HepG2 (cell line): ENCODE measurements around the gene C16orf86. TPM values are rescaled to one million over a fixed set of nuclear protein-coding genes. Genes with fewer than 3 reads are reported as not detected.

Source experiments
- ARNTL ChIP-seq: sonication (generic); formaldehyde crosslinking; IDR thresholded peaks from 2 replicates; pipeline ENCODE4 v1.4.0; 2020; ENCODE audit warnings: mild to moderate bottlenecking, missing genetic modification reagents
- FLYWCH1 ChIP-seq: sonication (generic); formaldehyde crosslinking; IDR thresholded peaks from 2 replicates; pipeline ENCODE4 v1.8.1; 2023; ENCODE audit warnings: mild to moderate bottlenecking, missing genetic modification reagents
- ISL2 ChIP-seq: sonication (generic); formaldehyde crosslinking; IDR thresholded peaks from 2 replicates; pipeline ENCODE4 v1.5.0; 2020; ENCODE audit warnings: missing genetic modification reagents
- NRL ChIP-seq: sonication (generic); formaldehyde crosslinking; IDR thresholded peaks from 2 replicates; pipeline ENCODE4 v1.5.0; 2020; ENCODE audit warnings: missing genetic modification reagents, mild to moderate bottlenecking, moderate library complexity, borderline replicate concordance
- ONECUT2 ChIP-seq: sonication (generic); formaldehyde crosslinking; IDR thresholded peaks from 2 replicates; pipeline ENCODE4 v1.4.0; 2020; ENCODE audit warnings: missing genetic modification reagents
- PHB2 ChIP-seq: fragments of 450-650 bp; IDR thresholded peaks from 2 replicates; pipeline ENCODE4 v1.6.1; 2018; ENCODE audit not compliant: partially characterized antibody
- RARA ChIP-seq: IDR thresholded peaks from 2 replicates; pipeline ENCODE4 v1.6.1; 2016; ENCODE audit warnings: missing genetic modification reagents, missing compliant biosample characterization
- SP5 ChIP-seq: IDR thresholded peaks from 2 replicates; pipeline ENCODE4 v1.6.1; 2016; ENCODE audit warnings: low read depth, borderline replicate concordance
- TEAD3 ChIP-seq: optimal IDR thresholded peaks from 2 replicates; pipeline ENCODE3; 2016; ENCODE audit warnings: borderline replicate concordance
- ZBTB3 ChIP-seq: sonication (generic); formaldehyde crosslinking; IDR thresholded peaks from 2 replicates; pipeline ENCODE4 v1.4.0; 2020; ENCODE audit warnings: low read depth, mild to moderate bottlenecking, moderate library complexity, missing genetic modification reagents, borderline replicate concordance
- ZFP36 ChIP-seq: fragments of 150-350 bp; IDR thresholded peaks from 2 replicates; pipeline ENCODE4 v1.6.1; 2018; ENCODE audit warnings: borderline replicate concordance, low read length, low read depth; ENCODE audit not compliant: partially characterized antibody
- ZFX ChIP-seq: sonication (generic); formaldehyde crosslinking; IDR thresholded peaks from 2 replicates; pipeline ENCODE4 v1.4.0; 2020; ENCODE audit warnings: mild to moderate bottlenecking, low read depth, missing genetic modification reagents, moderate library complexity
- ZMAT3 ChIP-seq: sonication (generic); formaldehyde crosslinking; conservative IDR thresholded peaks from 2 replicates; pipeline ENCODE4 v1.7.0; 2021; ENCODE audit warnings: missing genetic modification reagents
- ZNF563 ChIP-seq: sonication (generic); formaldehyde crosslinking; IDR thresholded peaks from 2 replicates; pipeline ENCODE4 v1.8.0; 2022; ENCODE audit warnings: mild to moderate bottlenecking, moderate library complexity, missing genetic modification reagents
- polyA plus RNA-seq, 8 experiments: library from polyadenylated mRNA; depleted of rRNA in 3 of 8; stranded (reverse) in 7 of 8; unstranded in 1 of 8; fragments of >200 nt; fragmentation: Illumina TruSeq in 4 of 8; extraction: Trizol in 4 of 8; gene quantifications; 2 replicates each; pipeline versions ENCODE4 v1.2.1 to v1.2.3, GENCODE V29; 2011 to 2016; ENCODE audit warnings: low read depth in 4 of 8, missing spikeins in 1 of 8, mixed read lengths in 1 of 8; ENCODE audit not compliant: insufficient read depth in 1 of 8
- total RNA-seq, 5 experiments: library from RNA; depleted of rRNA; stranded (reverse); fragments of >200 nt; fragmentation: Illumina TruSeq; extraction: Trizol; gene quantifications; 2 replicates each; pipeline ENCODE4 v1.2.3, GENCODE V29; 2016; ENCODE audit warnings: low read depth in 1 of 5
- TF ChIP-seq, protein P1 (sequence below): sonication (generic); formaldehyde crosslinking; IDR thresholded peaks from 2 replicates; pipeline ENCODE4 v1.9.0; 2021; ENCODE audit warnings: mild to moderate bottlenecking, missing genetic modification reagents
- TF ChIP-seq, protein P2 (sequence below): sonication (generic); formaldehyde crosslinking; IDR thresholded peaks from 2 replicates; pipeline ENCODE4 v1.5.0; 2020; ENCODE audit warnings: missing genetic modification reagents
- TF ChIP-seq, protein P3 (sequence below): sonication (generic); formaldehyde crosslinking; IDR thresholded peaks from 2 replicates; pipeline ENCODE4 v1.4.0; 2020; ENCODE audit warnings: missing genetic modification reagents
- TF ChIP-seq, protein P4 (sequence below): sonication (generic); formaldehyde crosslinking; conservative IDR thresholded peaks from 2 replicates; pipeline ENCODE4 v1.8.0; 2022; ENCODE audit warnings: low read depth, missing genetic modification reagents

The C16orf86 gene
- total and polyA plus RNA-seq, 2 of the 13 experiments (the other 11 are each of a cell fraction or from before 2014, with no cell fraction given), result 1.5 to 3.1 TPM

DNA sequence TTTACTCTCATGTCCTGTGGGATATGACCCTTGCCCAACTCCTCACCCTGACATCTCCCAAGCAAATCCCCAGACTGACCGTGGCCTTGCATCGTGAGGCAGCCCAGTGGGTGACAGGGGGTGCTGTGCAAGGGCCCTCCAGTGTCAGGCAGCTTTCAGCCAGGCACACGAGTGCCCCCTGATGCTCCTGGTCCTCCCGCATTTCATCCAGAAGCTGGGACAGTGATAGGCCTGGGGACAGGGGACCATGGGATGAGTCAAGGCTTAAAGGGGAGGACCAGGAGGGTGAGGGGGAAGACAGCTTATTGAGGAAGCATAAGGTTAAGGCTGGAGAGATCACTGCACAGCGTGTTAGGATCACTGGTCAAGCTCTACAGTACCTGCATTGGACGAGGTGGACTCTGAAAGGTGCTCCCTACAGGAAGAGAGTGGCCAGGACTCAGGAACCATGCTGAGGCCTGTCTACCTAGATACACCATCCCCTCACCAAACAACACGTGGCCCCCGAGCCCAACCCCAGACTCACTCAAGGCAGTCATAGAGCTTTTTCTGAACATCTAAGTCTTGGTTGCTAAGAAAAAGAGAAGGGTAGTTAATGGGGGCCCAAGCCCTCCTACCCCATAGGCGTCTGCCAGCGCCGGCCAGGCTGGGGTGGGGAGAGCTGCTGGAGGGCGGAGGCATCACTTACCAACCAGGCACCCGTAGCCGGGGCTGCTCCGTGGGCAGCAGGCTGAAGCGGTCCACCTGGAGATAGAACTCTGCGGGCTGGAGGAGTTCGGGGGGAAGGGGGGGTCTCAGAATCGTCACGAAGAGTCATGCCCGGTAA lies 7.6 kb upstream of the C16orf86 start (continued):
- TF ChIP-seq ZFP36 (no peak), RARA (no peak), SP5 (CRISPR knock-in tag) (no peak), ZMAT3 (CRISPR knock-in tag) (no peak), ZNF563 (CRISPR knock-in tag) (no peak), TEAD3 (CRISPR knock-in tag) (no peak), PHB2 (no peak), ONECUT2 (CRISPR knock-in tag) (no peak), ISL2 (CRISPR knock-in tag) (no peak), ARNTL (no peak), NRL (CRISPR knock-in tag) (peak; percentile 43; the same call in 1 of the 2 replicates), ZFX (no peak), ZBTB3 (CRISPR knock-in tag) (0 out of 2 replicates have a peak, but pooled peaks have one; percentile 7), FLYWCH1 (no peak)
- TF ChIP-seq, protein P1, sequence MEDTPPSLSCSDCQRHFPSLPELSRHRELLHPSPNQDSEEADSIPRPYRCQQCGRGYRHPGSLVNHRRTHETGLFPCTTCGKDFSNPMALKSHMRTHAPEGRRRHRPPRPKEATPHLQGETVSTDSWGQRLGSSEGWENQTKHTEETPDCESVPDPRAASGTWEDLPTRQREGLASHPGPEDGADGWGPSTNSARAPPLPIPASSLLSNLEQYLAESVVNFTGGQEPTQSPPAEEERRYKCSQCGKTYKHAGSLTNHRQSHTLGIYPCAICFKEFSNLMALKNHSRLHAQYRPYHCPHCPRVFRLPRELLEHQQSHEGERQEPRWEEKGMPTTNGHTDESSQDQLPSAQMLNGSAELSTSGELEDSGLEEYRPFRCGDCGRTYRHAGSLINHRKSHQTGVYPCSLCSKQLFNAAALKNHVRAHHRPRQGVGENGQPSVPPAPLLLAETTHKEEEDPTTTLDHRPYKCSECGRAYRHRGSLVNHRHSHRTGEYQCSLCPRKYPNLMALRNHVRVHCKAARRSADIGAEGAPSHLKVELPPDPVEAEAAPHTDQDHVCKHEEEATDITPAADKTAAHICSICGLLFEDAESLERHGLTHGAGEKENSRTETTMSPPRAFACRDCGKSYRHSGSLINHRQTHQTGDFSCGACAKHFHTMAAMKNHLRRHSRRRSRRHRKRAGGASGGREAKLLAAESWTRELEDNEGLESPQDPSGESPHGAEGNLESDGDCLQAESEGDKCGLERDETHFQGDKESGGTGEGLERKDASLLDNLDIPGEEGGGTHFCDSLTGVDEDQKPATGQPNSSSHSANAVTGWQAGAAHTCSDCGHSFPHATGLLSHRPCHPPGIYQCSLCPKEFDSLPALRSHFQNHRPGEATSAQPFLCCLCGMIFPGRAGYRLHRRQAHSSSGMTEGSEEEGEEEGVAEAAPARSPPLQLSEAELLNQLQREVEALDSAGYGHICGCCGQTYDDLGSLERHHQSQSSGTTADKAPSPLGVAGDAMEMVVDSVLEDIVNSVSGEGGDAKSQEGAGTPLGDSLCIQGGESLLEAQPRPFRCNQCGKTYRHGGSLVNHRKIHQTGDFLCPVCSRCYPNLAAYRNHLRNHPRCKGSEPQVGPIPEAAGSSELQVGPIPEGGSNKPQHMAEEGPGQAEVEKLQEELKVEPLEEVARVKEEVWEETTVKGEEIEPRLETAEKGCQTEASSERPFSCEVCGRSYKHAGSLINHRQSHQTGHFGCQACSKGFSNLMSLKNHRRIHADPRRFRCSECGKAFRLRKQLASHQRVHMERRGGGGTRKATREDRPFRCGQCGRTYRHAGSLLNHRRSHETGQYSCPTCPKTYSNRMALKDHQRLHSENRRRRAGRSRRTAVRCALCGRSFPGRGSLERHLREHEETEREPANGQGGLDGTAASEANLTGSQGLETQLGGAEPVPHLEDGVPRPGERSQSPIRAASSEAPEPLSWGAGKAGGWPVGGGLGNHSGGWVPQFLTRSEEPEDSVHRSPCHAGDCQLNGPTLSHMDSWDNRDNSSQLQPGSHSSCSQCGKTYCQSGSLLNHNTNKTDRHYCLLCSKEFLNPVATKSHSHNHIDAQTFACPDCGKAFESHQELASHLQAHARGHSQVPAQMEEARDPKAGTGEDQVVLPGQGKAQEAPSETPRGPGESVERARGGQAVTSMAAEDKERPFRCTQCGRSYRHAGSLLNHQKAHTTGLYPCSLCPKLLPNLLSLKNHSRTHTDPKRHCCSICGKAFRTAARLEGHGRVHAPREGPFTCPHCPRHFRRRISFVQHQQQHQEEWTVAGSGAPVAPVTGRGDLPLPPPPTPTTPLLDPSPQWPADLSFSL, result no peak
- TF ChIP-seq, protein P2, sequence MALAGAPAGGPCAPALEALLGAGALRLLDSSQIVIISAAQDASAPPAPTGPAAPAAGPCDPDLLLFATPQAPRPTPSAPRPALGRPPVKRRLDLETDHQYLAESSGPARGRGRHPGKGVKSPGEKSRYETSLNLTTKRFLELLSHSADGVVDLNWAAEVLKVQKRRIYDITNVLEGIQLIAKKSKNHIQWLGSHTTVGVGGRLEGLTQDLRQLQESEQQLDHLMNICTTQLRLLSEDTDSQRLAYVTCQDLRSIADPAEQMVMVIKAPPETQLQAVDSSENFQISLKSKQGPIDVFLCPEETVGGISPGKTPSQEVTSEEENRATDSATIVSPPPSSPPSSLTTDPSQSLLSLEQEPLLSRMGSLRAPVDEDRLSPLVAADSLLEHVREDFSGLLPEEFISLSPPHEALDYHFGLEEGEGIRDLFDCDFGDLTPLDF, result no peak
- TF ChIP-seq, protein P3, sequence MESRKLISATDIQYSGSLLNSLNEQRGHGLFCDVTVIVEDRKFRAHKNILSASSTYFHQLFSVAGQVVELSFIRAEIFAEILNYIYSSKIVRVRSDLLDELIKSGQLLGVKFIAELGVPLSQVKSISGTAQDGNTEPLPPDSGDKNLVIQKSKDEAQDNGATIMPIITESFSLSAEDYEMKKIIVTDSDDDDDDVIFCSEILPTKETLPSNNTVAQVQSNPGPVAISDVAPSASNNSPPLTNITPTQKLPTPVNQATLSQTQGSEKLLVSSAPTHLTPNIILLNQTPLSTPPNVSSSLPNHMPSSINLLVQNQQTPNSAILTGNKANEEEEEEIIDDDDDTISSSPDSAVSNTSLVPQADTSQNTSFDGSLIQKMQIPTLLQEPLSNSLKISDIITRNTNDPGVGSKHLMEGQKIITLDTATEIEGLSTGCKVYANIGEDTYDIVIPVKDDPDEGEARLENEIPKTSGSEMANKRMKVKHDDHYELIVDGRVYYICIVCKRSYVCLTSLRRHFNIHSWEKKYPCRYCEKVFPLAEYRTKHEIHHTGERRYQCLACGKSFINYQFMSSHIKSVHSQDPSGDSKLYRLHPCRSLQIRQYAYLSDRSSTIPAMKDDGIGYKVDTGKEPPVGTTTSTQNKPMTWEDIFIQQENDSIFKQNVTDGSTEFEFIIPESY (CRISPR knock-in tag), result no peak
- TF ChIP-seq, protein P4, sequence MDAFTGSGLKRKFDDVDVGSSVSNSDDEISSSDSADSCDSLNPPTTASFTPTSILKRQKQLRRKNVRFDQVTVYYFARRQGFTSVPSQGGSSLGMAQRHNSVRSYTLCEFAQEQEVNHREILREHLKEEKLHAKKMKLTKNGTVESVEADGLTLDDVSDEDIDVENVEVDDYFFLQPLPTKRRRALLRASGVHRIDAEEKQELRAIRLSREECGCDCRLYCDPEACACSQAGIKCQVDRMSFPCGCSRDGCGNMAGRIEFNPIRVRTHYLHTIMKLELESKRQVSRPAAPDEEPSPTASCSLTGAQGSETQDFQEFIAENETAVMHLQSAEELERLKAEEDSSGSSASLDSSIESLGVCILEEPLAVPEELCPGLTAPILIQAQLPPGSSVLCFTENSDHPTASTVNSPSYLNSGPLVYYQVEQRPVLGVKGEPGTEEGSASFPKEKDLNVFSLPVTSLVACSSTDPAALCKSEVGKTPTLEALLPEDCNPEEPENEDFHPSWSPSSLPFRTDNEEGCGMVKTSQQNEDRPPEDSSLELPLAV (CRISPR knock-in tag), result peak; percentile 38; the same call in 1 of the 2 replicates
